Nephron (organoid): Measurements from ENCODE around the gene IL1RAP.

Experiments
- H3K27ac Mint-ChIP-seq, 3 experiments: 2 replicates each; pipeline ENCODE4 v1.8.0; 2020; ENCODE audit warnings: mixed read lengths in 3 of 3, mild to moderate bottlenecking in 2 of 3, moderate library complexity in 1 of 3
- H3K27me3 Mint-ChIP-seq: 2 replicates; pipeline ENCODE4 v1.8.0; 2021; ENCODE audit warnings: low read depth, mild to moderate bottlenecking, moderate library complexity, mixed read lengths
- H3K36me3 Mint-ChIP-seq: 2 replicates; pipeline ENCODE4 v1.8.0; 2020; ENCODE audit warnings: low read depth, mixed read lengths
- H3K4me1 Mint-ChIP-seq: 2 replicates; pipeline ENCODE4 v1.8.0; 2020; ENCODE audit warnings: mixed read lengths
- H3K4me3 Mint-ChIP-seq, 3 experiments: 2 replicates each; pipeline ENCODE4 v1.8.0; 2020; ENCODE audit warnings: mild to moderate bottlenecking in 3 of 3, mixed read lengths in 3 of 3, moderate library complexity in 2 of 3
- H3K9me3 Mint-ChIP-seq: 2 replicates; pipeline ENCODE4 v1.8.0; 2020; ENCODE audit warnings: mixed read lengths
- TF ChIP-seq, protein P1 (sequence below), 3 experiments: fragments of 200-600 bp; sonication (generic); IDR thresholded peaks; one replicate each; pipeline ENCODE4 v1.5.0; 2021; ENCODE audit warnings: antibody characterized with exemption in 3 of 3; ENCODE audit not compliant: unreplicated experiment in 3 of 3

IL1RAP gene

DNA sequence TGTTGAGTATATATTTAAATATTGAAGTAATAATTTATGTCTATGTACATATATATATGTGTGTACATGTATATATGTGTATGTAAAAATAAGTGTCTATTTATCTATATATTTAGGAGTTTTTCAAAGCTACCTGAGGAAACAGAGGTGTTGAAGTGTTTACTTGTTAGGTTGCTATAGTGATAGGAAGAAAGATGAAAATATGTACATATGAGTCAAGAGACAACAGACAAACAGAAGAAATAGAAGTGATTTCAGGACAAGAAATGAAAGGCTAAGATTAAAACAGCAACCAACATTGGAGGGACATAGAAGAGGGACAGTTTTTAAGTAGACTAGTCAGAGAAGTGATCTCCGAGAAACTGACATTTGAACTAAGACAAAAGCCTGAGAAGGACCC lies 11.1 kb downstream of the IL1RAP start:
- no peak overlapping the region for H3K27ac Mint-ChIP-seq
- TF ChIP-seq, protein P1, sequence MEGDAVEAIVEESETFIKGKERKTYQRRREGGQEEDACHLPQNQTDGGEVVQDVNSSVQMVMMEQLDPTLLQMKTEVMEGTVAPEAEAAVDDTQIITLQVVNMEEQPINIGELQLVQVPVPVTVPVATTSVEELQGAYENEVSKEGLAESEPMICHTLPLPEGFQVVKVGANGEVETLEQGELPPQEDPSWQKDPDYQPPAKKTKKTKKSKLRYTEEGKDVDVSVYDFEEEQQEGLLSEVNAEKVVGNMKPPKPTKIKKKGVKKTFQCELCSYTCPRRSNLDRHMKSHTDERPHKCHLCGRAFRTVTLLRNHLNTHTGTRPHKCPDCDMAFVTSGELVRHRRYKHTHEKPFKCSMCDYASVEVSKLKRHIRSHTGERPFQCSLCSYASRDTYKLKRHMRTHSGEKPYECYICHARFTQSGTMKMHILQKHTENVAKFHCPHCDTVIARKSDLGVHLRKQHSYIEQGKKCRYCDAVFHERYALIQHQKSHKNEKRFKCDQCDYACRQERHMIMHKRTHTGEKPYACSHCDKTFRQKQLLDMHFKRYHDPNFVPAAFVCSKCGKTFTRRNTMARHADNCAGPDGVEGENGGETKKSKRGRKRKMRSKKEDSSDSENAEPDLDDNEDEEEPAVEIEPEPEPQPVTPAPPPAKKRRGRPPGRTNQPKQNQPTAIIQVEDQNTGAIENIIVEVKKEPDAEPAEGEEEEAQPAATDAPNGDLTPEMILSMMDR (IDR thresholded peaks at IDR 0.05; ENCODE audit: unreplicated experiment in 3 of 3): no peak
- H3K9me3 Mint-ChIP-seq: no peaks in the 10 kb centered on the region

DNA sequence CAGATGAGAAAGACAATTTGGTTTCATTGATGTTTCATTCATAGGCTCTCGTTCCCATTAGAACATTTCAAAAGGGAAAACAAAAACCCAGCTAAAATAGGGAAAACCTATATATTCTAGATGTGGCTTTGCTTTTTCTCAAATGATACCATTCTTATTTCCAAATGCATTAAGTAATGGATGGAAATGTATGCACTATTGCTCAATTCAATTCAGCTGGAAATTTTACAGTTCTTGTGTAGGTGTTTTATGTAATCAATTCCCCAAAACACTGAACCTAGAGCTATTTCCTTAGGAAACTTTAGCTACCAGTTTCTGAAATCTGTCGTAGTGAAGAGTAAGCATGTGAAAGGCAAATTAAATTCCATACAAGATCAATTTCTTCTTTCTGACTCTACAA lies 11.7 kb downstream of the IL1RAP start:
- TF ChIP-seq, protein P1 (IDR thresholded peaks at IDR 0.05; ENCODE audit: unreplicated experiment in 3 of 3): no peak
- Mint-ChIP-seq H3K4me1 (no peaks in the 10 kb centered on the region), H3K9me3 (no peaks in the 10 kb centered on the region), H3K4me3 (no peak overlapping the region), H3K27me3 (no peaks in the 10 kb centered on the region), H3K36me3 (peaks cover 3% of the 10 kb centered on the region), H3K27ac (no peak overlapping the region)

More for the DNA sequence above, 11.1 kb downstream of the IL1RAP start:
- Mint-ChIP-seq H3K27me3 (no peaks in the 10 kb centered on the region), H3K4me1 (no peaks in the 10 kb centered on the region), H3K4me3 (no peak overlapping the region), H3K36me3 (peaks cover 3% of the 10 kb centered on the region)

DNA sequence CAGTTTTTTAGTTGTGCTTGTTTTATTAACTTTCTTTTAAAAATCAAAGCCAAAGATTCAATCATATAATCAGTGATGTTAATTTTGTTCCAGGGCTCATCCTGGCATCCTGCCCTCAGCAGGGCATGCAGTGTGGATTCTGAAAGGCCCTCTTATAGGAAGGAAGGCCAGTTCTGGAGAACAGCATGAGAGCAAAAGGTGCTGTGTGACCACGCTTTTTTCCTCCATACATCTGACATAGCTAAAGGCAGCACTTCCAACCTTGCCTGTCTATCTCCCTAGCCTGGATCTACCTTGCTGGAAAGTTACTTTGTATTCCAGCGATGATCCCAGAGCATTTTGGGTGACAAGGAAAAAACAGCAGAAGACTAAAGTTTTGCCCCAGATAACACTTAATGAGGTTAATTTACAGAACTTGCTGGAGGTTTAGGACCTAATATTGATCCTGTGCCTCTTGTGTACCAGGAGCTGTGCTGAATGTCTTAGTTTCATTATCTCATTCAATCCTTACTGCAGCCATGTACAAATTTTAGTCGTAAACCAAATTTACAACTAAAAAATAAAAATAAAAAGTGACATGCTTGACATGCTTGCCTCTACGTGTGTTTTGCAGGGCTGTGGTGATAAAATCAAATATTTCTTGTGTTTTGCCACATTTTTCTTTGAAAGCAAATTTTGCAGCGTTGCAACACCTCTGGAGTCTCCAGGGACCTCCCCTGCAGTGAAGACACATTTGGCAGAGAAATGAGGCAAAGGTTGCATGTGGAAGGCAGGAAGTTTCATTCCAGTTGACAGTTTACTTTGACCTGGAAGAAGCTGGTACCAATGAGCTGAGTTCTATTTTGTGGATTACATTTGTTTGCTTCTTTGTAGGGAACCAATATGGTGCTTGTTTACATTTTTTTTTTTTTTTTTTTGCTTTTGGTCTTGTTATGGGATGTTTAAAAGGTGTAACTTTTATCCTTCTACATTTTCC lies 13.2 kb downstream of the IL1RAP start:
- H3K36me3 Mint-ChIP-seq: peaks cover 3% of the 10 kb centered on the region
- no peak overlapping the region for H3K27ac Mint-ChIP-seq
- H3K4me1 Mint-ChIP-seq: peaks cover 5% of the 10 kb centered on the region
- no peak overlapping the region for H3K4me3 Mint-ChIP-seq
- TF ChIP-seq, protein P1 (IDR thresholded peaks at IDR 0.05; ENCODE audit: unreplicated experiment in 3 of 3): no peak
- no peaks in the 10 kb centered on the region for H3K27me3 Mint-ChIP-seq
- H3K9me3 Mint-ChIP-seq: no peaks in the 10 kb centered on the region

DNA sequence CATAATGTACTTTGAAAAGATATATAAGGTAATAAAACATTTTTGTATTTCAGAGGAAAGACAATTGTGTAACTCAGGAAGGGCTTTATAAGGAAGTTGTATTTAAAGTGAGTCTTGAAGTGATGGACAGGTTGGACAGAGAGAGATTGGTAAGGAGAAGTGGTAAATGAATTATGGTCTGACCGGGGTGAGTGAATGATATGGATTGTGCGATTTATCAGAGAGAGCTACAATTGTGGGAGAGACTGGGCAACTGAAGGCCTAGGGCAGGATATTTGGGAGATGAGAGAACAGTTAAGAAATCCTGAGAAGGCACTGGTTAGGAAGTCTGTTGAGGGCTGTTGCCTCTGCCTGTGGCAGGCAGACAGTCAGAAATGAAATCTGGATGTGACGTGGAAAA lies 14.8 kb downstream of the IL1RAP start:
- no peak overlapping the region for H3K4me3 Mint-ChIP-seq
- H3K27ac Mint-ChIP-seq: no peak overlapping the region
- H3K9me3 Mint-ChIP-seq: no peaks in the 10 kb centered on the region
- H3K36me3 Mint-ChIP-seq: peaks cover 3% of the 10 kb centered on the region
- peaks cover 18% of the 10 kb centered on the region for H3K4me1 Mint-ChIP-seq
- TF ChIP-seq, protein P1 (IDR thresholded peaks at IDR 0.05; ENCODE audit: unreplicated experiment in 3 of 3): no peak
- H3K27me3 Mint-ChIP-seq: no peaks in the 10 kb centered on the region

DNA sequence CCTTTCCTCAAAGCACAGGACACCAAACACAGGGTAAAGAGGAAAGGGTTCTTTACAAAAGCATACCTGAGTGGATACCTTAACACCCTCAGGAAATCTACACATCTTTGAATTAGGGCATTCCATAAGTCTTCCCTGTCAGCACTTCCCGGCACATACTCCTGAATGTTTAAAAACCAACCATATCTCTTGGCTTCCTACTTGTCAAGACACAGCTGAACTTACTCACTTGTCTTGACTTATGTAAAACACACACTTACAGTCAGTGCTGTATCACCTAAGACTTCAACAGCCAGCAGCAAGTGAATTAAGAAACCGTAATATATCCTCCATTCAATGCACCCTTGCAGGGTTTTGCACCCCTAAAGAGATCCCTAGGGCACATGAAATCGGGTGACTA lies 17.5 kb downstream of the IL1RAP start:
- TF ChIP-seq, protein P1 (IDR thresholded peaks at IDR 0.05; ENCODE audit: unreplicated experiment in 3 of 3): no peak
- Mint-ChIP-seq H3K36me3 (peaks cover 3% of the 10 kb centered on the region), H3K27me3 (no peaks in the 10 kb centered on the region), H3K4me1 (peaks cover 41% of the 10 kb centered on the region), H3K9me3 (no peaks in the 10 kb centered on the region), H3K27ac (no peak overlapping the region), H3K4me3 (no peak overlapping the region)
